Measurements from ENCODE around the gene DNAI1. TPM values are rescaled to one million over a fixed set of nuclear protein-coding genes. Genes with fewer than 3 reads are reported as not detected.

The DNAI1 gene
- not detected in 2 replicates for total RNA-seq

DNA sequence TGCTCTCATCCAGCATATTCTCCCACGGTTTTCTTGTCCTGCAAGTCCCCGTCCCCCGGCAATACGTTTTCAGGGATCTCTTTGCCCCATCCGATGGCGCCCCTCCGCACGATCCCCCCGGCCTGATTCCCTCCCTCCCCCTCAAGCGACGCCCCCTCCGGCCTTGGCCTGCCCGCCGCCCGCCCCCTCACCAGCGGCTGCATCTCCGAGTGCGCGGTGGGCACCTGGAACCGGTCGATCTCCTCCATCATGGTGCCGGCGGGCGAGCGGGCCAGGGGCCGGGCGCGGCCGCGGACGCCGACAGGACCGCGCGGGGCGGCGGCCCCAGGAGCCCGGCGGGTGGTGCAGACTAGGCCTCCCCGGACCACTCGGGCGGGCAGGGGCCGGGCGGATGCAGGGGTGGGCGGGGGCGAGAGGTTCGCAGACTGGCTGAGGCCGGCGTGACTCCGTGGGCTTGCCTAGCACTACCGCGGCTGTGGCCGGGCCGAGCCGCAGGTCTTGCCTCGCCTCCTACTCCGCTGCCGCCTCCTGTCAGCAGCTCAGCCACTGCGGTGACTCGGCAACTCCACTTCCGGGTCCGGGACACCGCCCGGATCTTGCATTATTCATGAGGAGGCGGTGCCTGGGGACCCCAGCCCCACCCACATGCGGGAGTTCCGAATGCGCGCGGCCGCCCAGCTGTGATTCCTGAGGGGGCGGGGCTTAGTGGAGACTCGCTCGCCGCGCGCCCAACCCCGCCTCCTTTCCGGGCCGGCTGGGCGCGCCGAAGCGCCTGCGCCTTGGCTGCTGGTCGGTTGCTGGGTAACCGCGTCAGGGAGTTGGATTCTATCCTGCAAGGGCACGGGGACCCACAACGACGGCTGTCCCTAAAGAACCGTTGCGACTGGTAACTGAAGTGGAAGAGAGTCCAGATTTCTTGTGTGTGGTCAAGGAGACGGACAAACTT is at the start of gene DNAI1, which contains the start of gene FAM219A:
Gene DNAI1 (plus strand): TSS at position 793 of the 946 bp plus-strand sequence. CDS start 201 bp downstream, outside the sequence.
Gene FAM219A (minus strand): TSS at position 558 of the 946 bp plus-strand sequence. CDS start 307 bp downstream, at position 251.
- intact Hi-C loops (cut with micrococcal nuclease): loop anchor here (1.0 to 10.0 kb wide), 24 partner anchors 42 to 1733 kb away; partner anchors contain the start of genes B4GALT1, BAG1, CLTA and DCAF12

DNA sequence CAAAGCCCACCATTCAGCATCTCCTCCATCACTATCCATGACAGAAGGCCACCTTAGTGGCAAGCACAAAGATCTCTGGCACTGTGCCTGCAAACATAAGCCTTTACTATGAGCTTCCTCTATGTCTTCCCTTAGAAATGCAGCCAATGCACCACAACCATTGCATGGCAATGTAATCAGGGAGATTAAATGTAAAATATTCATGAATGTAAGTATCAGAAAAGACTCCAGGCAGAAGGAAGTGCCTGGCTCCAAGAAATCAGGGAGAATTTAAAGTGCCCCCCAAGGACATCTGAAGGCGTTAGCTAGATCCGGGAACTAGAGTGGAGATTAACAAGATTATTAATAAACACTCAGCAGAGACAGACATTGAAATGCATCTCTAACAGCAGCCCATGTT is 49.5 kb upstream of the DNAI1 start:
- intact Hi-C loops (cut with micrococcal nuclease): no loop called here

DNA sequence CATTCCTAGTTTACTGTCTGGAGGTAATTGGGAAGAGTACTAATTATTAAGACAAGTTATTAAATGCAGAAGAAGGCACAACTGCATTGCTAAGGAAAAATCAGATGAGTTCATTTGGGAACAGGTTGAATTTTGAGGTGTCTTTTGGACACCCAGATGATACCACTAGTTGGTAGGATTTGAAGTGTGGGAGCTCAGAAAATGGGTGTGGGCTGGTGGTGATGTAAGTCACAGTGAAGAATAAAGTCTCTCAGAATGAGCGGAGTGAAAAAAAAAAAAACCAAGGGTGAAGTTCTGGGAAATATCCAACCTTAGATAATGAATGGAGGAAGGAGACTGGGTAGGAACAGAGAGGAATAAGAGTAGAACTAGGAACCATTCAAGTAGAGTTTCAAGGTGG is 46.3 kb upstream of the DNAI1 start:
- intact Hi-C loops (cut with micrococcal nuclease): no loop called here

DNA sequence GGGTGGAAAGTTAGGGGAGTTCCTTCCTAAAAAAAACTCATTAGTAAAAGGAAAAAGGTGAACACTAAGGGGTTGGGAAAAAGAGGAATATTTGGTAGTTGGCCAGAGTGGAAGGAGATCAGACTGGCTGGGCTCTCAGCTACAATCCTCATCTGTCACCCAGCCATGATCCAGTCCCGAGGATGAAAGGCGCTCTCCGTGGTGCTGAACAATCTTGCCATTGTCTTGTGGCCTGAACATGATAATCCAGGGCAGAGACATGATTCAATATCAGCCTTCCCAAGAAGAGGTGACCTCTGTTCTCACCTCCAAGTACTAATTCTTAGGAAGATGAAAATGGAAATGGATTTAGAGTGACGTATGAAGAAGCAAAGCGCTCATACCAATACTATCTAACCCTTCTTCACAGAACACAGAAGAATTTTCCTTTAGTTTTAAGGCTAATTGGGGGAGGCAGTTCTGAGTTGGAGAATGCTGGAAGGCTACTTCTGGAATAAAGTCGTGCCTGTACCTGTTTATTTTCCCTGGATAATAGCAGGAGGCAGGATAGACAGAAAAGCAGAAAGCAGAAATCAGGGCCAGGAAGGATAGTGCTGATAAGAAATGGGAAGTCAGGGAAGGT is 45.3 kb upstream of the DNAI1 start:
- intact Hi-C loops (cut with micrococcal nuclease): loop anchor here (1.0 kb wide), 1 partner anchor 17 kb away; no protein-coding TSS in a partner anchor

DNA sequence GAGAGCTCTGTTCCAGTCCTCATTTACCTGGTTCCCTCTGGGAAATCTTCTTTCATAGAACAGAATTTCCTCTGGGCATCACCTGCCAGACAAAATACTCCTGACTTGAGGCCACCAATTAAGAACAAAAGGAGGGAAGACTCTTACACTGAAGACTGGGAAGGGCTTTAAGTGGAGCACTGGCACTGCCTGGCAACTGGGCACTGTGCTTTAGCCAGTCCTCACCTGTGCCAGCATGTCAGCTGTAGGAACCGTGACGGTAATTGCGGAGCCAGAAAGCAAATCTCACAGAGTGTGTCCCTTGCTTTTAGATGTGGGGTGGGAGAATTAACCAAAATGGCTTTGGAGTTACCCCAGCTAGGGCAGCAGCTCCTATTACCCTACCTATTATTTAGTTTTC is 40.9 kb upstream of the DNAI1 start:
- intact Hi-C loops (cut with micrococcal nuclease): no loop called here

DNA sequence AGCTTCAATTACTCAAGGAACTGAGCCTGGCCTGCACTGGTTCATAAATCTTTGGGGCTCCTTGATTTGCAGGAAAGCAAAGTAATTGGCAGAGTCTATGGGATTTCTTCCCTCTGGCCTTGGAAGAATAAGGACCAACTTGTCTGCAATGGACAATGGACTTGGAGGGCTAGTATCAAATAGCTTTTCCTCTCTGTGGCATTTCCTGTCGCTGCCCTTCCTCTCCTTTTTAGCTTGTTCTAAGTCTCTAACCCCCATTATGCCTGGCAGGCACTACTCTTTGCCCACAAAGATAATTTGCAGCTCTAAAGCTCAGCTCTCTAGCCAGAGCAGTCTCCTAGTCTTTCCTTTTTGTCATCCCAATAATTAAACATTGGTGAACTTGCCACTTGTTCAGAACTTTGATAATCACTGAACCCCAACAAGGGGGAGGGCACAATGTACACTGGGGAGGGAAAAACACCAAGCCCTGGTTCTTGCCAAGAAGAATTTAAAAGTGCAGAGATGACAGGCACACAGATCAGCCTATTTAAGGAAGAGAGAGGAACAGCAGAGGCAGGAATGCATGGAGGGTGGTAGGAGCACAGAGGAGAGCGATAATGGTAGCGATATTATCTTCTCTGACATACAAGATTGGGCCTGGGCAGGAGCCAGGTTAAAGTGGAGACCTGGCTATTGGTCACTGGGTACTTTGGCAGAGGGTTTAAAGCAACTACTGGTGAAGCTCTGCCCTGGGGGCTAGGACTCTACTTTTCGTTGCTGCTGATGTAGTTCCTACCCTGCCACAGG is 38.7 kb upstream of the DNAI1 start:
- intact Hi-C loops (cut with micrococcal nuclease): no loop called here

DNA sequence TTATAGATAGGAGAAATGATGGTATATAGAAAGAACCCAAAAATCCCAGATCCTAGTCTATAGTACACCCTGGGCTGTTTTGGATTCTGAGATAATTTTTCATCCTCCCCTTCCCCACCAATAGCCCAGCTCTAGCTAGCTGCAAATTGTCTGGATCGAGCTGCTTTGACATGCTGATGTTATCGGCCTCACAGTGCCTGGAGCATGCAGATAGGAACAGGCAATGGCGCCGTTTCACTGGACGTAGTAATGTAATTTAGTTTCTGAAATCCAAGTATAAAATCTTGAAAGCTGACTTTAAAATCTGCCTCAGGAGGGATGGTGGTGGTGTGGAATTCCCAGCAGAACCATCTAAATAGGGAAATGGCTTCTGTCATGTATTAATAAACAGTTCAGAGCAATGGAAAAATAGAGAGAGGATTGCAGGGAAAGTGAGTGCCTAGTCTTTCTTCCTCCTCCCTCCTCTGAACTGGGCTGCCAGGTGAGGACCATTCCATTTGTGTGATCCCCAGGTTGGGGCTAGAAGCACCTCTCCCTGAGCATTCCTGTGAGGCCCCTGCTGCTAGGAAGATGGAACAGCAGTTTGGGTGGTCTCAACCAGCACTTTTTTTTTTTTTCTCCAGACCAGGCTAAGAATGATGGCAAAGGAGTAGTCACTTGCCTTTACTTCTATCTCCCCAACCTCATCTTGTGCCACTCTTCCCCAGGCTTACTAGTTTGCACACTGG is 32.1 kb upstream of the DNAI1 start:
- intact Hi-C loops (cut with micrococcal nuclease): no loop called here

DNA sequence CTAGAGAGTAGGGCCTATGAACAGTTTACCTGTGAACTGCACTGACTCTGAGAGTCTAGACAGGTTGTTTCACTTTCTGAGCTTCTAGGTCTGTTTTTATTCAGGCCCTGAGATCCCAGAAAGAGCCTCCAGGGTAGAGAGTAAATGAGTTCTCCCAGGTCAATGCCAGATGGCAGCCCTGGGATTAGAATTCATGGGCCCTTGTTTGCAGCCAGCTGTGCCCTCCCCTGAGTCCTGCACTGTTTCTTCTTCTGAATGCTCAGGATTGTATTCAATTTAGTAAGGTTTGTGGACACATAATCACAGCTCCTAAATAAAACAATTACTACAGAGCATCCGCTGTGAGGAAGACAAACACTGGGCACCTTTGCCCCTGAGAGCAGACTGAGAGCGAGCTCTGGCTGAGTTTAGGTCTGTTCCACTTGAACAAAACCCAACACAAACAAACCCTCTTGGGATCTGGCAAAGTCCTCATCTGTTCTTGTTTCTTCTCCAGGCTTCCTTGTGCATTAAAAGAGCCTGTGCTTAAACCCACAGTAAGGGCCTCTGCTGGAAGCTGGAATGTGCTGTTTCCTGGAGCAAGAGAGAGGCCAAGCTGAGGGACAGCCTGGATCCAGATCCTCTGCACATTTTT is 30.2 kb upstream of the DNAI1 start:
- intact Hi-C loops (cut with micrococcal nuclease): no loop called here

DNA sequence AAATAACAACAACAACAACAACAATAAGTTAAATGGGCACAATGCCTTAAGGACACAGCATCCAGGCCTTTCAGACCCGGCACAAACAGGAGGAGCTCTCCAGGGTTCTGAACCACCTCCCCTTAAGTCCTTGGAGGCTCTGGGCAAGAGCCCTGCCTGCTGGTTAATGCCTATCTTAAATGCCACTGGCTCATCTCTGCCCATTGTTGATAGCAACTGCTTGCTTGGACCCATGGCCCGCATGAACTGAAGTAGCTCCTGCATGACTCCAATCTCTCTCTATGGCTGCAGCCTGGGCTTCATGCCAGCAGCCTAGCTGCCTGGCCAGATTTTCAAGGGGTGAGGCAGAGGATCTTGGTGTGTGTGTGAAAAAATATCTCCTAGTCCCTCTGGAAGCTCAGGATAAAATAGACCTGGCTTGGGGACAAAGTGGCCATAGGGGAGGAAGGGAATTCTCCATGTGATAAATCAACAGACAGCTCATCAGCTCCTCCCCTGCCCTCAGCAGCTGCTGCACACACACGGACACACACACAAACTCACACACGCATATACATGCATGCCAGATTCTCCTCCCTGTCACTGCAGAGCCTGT is 27.7 kb upstream of the DNAI1 start:
- intact Hi-C loops (cut with micrococcal nuclease): loop anchor here (1.0 kb wide), 1 partner anchor 18 kb away; no protein-coding TSS in a partner anchor

DNA sequence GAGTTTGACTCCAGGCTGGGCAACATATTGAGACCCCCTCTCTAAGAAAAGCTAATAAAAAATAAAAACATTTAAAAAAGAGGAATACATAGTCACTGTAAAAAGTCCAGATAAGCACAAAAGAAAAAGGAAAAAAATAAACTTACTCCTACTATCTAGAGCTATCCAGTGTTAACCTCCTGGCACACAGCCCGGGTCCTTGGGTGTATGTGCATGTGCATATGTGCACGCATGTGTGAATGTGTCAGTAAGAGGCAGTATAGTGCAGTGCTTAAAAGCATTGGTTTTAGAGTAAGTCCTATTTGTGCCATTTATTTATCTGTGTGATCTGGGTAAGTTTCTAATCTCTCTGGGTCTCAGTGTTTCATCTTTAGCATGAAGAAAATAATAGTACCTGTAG is 26.9 kb upstream of the DNAI1 start:
- intact Hi-C loops (cut with micrococcal nuclease): no loop called here

DNA sequence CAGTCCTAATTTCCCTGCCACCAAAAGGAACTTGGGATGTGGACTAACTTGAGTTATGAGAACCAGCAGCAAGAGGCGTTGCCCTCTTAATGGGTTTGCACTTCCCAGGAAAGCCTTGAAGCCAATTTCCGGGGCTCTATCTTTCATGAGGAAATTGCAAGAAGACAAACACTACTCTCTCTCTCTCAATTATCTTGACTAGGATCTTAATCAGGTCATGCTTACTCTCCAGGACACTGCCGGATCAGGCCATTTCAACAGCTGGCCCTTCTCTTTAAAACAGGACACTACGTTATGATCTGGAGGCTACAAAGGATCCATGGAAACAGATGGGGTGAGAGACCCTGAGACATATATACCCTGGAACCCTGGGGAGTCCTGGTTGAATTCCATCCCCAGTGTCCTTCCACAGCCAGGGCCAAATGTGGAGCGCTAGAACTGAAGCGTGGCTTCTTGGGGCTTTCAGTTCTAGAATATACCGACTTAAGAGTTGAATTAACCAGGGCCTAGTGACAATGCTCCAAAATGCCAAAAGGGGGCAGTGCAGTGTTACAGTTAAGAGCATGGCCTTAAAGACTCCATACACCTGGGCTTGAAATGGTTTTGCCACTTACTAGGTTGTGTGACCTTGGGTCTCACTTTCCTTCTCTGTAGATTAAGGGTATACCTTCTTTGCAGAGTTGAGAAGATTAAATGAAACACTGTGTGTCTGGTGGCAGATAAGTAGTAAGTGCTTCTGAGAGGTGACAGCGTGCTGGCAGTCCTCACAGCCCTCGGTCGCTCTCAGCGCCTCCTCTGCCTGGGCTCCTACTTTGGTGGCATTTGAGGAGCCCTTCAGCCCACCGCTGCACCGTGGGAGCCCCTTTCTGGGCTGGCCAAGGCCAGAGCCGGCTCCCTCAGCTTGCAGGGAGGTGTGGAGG is 21.3 kb upstream of the DNAI1 start:
- intact Hi-C loops (cut with micrococcal nuclease): loop anchor here (1.0 to 5.0 kb wide), 6 partner anchors 63 to 197 kb away; no protein-coding TSS in a partner anchor

DNA sequence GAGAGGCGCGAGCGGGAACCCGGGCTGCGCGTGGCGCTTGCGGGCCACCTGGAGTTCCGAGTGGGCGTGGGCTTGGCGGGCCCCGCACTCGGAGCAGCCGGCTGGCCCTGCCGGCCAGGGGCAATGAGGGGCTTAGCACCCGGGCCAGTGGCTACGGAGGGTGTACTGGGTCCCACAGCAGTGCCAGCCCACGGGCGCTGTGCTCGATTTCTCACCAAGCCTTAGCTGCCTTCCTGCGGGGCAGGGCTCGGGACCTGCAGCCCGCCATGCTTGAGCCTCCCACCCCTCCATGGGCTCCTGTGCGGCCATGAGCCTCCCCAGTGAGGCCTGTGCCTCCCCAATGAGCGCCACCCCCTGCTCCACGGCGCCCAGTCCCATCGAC is 20.7 kb upstream of the DNAI1 start:
- intact Hi-C loops (cut with micrococcal nuclease): loop anchor here (1.0 to 5.0 kb wide), 6 partner anchors 62 to 196 kb away; no protein-coding TSS in a partner anchor

DNA sequence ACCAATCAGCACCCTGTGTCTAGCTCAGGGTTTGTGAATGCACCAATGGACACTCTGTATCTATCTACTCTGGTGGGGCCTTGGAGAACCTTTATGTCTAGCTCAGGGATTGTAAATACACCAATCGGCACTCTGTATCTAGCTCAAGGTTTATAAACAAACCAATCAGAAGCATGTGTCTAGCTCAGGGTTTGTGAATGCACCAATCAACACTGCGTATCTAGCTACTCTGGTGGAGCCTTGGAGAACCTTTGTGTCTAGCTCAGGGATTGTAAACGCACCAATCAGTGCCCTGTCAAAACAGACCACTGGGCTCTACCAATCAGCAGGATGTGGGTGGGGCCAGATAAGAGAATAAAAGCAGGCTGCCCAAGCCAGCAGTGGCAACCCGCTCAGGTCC is 20.1 kb upstream of the DNAI1 start:
- intact Hi-C loops (cut with micrococcal nuclease): loop anchor here (5.0 kb wide), 1 partner anchor 106 kb away; no protein-coding TSS in a partner anchor

DNA sequence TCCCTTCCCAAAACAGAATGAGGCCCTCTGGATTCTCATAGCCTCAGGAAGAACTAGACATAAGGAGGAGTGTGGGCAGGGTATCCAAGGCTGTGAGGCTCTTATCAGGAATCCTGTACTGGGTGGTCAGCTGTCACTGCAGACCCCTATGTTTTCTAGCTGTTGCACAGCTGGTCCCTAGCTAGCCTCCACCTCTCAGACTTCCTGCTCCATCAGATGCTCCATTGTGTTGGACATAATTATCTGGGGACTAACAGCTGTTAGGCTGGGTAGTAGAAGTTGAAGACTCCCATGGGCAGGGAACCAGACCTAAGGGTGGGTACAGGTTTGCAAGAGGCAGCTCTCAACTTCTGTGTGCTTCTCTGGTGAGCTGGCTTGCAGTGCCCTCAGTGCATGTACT is 18.6 kb upstream of the DNAI1 start:
- intact Hi-C loops (cut with micrococcal nuclease): no loop called here

DNA sequence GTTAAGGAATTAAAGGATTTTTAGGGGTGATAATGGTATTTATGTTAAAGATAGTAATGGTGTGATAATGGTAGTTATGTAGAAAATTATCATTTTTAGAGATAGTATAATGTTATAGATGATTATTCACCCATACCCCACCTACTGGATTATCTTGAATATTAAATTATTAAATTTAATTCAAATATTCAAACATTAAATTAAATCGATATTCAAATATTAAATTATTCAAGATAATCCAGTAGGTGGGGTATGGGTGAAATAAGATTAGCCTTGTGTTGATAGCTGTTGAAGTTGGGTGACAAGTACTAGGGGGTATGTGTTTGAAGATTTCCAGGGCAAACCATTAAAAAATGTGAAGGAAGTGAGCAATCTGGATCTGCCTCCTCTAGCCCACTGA is 15.8 kb upstream of the DNAI1 start:
- intact Hi-C loops (cut with micrococcal nuclease): no loop called here

DNA sequence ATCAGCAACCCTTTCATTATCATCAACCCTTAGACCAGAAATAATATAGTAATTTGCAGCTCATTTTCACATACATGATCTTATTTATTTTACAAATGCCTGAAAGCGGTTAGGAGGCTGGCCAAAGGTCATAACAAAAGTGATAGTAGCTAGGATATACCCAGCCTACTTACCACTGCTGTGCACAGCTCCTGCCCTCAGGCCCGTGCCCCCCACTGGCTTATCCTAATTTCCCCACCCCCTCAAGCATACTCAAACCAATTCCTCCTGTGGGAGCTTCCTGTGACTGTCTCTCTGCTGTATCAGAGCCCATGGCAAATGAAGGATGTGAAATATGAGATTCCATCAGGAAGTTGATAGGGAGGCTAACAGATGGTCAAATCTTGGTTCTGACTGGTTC is 15.1 kb upstream of the DNAI1 start:
- intact Hi-C loops (cut with micrococcal nuclease): no loop called here

DNA sequence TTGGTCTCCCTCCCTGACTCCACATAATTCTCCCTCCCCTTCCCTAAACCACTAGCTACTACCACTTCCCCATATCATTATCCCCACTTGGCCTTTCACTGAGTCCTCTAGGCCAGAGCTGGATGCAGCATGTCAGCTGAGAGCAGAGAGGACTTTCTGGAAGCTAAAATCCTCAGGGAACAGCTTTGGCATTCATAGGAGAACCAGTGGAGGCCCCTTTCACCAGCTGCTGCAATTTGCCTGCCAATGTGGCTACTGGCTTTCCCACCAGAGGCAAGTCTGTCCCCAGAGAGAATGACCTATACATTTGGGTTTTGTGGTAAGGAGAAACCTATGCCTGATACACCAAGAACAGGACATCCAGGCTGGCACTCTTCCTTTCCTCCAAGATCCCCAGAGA is 14.6 kb upstream of the DNAI1 start:
- intact Hi-C loops (cut with micrococcal nuclease): no loop called here

DNA sequence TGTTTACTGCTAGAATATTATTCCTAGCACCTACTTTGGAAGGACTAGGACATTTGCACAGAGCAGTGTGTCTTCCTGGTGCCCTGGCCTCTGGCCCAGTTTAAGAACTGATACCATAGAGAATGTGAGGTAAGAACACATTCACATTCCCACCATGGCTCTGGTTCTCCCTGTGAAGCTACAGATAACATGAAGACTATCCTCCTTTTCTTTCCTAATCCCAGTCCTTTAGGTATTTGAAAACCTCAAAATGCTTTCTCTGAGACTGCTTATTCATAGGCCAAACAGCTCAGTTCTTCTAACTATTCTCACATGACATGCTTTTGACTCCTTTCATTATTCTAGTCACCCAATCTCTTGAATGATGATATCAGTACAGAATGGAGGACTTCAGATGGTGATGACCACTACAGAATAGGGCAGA is 12.1 kb upstream of the DNAI1 start:
- intact Hi-C loops (cut with micrococcal nuclease): no loop called here

DNA sequence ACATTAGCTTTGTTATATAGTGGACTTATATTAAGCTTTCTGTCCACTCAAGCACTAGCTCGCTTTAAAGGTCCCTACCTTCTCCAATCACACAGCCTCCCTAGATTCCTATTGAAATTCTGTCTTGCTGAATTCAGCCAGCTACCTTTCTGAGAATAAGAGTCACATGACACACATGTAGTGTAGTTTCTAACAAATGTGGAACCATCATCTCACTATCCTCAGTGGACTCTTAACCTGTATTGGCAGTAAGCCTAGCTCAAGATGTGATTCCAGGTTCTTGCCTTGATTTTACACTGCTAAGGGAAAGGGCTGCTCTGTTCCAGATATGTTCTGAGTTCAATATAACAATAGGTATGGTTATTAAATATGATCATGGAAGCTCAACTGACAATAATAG is 11.7 kb upstream of the DNAI1 start:
- intact Hi-C loops (cut with micrococcal nuclease): no loop called here
